ENCODE measurements around the gene ANKLE1.
"Not testable (repeated sequence)": the region's sequence is repeated elsewhere in the genome, so short reads cannot be mapped to it uniquely, and the experiment has no call there.

Gene ANKLE1

DNA sequence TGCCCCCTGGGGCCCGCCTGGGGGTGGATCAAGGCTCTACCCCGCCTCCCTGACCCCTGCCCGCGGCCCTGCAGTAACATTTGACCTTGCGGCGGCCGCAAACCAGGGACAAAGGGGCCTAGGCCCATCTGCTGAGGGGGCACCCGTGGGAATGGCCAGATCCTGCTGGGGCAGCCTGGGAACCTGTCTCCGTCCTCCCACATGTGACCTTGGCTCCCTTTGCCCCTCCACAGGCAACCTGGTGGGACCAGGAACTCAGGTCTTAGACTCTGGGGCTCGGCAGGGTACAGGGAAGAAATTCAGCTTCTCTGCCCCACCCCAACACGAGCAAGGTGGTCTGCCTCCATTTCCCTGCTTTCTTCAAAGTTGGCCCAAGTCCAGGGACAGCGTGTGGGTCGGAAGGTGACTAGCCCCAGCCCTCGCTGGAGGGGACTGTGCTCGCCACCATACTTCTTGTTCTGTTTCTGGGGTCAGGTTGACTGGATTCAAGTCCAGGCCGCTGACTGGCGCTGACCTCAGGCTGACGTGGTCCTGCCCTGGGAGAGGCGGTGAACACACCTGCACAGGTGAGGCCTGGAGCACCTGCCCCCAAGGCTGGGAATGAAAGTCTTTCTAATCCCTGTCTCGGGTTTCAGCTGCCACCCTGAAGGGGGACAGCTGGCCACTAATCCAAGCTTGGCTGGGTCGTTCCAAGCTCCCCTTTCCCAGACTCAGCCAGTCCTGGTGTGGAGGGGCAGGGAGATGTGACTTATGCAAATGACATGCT lies 33.5 kb upstream of the ANKLE1 start:
- DNase-seq (ENCODE audit: low read depth in 2 of 2, low spot score in 1 of 2), result no peak

- no peak for DNase-seq (ENCODE audit: low read depth in 2 of 2, low spot score in 1 of 2)
Observed at GRCh38 chr19:17249887-17250548, 31.7 kb upstream of the ANKLE1 start.

GRCh38 chr19:17254636-17255035 lies 27.1 kb upstream of the ANKLE1 start:
- DNase-seq (ENCODE audit: low read depth in 2 of 2, low spot score in 1 of 2), result no peak

GRCh38 chr19:17255150-17255621 lies 26.5 kb upstream of the ANKLE1 start:
- DNase-seq (ENCODE audit: low read depth in 2 of 2, low spot score in 1 of 2), result no peak

- DNase-seq (ENCODE audit: low read depth in 2 of 2, low spot score in 1 of 2), result no peak
Observed at GRCh38 chr19:17256130-17256529, 25.6 kb upstream of the ANKLE1 start.

DNA sequence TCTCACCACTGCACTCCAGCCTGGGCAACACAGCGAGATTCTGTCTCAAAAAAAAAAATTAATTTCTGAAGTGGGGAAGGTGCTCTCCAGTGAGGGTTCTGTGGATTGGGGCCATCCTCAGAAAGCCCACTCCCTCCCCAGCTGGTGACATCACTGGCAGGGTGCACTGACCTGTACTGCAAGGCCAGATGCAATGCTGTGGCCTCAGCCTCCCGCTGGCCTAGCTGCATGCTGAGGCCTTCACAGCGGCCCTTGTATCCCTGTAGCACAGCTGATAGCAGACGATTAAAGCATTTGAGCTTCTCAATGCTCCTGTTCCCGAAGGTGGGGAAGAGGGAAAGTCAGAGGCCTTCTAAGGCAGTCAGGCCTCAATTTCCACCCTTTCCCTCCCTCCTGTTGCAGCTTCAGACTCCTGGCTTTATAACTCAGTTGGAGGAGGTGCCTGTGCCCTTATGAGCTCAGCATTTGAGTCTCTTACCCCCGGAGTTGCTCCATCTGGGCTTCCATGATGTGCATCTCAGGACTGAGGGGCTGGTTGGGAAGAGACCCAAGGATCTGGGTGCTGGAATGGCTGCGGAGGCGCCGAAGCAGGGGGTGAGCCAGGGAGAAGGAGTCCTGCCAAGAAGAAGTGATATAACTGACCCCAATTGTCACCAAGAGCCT lies 22.5 kb upstream of the ANKLE1 start:
- no peak for DNase-seq (ENCODE audit: low read depth in 2 of 2, low spot score in 1 of 2)

DNA sequence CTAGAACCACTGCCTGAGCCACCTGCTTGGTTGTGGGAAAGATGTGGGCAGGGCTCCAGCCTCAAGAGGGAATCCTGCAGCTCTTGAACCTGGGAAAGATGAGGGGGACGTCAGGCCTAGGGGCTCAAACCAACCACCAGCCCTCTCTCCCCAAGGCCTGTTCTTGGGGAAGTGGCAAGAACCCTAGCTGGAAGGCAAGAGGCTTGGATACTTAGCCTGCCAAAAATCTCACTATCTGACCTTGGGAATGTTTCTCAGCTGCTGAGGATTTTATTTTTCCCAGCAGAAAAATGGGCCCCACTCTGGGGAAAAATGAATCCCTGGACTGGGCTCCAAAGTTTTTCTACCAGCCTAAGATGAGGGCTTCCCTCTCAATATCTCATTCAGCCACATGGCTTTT lies 21.8 kb upstream of the ANKLE1 start:
- DNase-seq (ENCODE audit: low read depth in 2 of 2, low spot score in 1 of 2), result no peak

DNA sequence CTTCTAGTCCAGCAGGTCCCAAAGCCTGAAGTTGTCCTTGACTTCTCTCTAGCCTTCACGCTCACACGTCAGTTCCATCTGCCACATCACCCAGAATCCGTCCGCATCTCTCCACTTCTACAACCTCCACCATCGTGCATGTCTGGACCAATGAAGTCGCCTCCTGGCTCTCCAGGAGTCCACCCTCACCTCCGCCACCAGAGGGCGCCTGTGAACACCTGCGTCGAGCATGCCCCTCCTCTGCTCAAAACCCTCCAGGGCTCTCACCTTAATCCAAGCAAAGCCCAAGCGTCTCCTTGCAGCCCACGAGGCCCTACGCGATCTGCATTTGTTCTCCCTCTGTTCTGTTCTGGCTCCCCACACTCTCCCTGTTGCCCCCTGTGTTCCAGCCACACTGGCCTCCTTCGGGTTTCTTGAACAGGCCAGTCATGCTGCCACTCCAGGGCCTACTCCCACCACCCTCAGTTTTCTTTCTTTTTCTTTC lies 20.8 kb upstream of the ANKLE1 start:
- peak; percentile 74 to 85 for DNase-seq (ENCODE audit: low read depth in 2 of 2, low spot score in 1 of 2)

- no peak for DNase-seq (ENCODE audit: low read depth in 2 of 2, low spot score in 1 of 2)
Observed at GRCh38 chr19:17262557-17262956, 19.1 kb upstream of the ANKLE1 start.

DNA sequence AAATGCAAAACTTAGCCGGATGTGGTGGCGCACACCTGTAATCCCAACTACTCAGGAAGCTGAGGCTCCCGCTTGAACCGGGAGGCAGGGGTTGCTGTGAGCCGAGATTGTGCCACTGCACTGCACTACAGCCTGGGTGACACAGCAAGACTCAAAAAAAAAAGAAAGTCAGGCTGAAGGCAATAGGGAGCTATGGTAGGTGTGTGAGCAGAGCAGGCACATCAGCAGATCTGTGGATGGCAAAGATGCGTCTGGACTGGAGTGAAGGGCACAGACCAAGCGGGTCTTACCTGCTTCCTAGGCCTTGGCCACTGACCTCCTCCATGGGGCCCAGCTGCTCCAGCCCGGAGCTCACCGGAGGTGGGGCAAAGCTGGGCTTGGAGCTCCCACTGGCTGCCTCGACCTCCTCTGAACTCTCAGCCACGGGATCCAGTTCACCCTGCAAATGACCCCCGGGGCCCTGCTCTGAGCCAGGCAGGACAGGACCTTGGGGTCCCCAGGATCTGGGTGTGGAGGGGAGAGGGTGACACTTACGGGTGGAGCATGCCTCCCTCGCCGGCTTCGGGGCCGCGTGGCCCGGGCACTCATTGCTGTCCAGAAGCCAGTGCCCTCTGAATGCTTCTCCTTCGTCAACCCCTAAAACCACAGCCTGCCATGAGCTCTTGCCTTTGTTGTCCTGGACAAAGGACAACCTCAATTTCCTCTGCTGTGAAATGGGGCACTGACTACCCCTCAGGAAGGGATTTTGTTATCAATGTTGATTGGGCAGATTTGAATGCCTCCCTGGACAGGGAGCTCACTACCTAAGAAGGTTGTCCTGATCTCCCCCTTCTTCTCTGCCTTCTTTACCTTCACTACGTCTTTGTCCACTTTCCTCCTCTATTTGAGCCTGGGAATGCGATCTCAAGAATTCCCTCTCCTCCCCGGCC lies 17.7 kb upstream of the ANKLE1 start:
- DNase-seq (ENCODE audit: low read depth in 2 of 2, low spot score in 1 of 2), result no peak

DNA sequence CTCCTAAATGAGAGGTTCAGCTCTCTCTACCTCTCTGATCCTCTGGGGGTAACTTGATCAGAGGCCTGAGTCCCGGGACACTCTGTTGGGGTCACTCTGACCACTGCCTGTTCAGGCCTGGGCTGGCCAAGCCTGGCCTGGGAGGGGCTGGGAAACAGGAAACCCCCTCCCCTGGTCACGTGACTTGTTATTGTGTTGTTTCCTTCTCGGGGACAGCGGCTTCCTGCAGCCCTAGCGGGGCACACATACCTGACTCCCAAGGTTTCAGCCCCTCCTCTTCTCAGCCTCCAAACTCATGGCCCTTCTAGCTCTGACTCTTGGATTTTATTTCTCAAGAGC lies 17.1 kb upstream of the ANKLE1 start, which contains the start of gene USHBP1:
TSS of gene USHBP1 (minus strand) at position 105 of the 339 bp plus-strand sequence. CDS start 446 bp downstream, outside the sequence.
- no peak for DNase-seq (ENCODE audit: low read depth in 2 of 2, low spot score in 1 of 2)

DNA sequence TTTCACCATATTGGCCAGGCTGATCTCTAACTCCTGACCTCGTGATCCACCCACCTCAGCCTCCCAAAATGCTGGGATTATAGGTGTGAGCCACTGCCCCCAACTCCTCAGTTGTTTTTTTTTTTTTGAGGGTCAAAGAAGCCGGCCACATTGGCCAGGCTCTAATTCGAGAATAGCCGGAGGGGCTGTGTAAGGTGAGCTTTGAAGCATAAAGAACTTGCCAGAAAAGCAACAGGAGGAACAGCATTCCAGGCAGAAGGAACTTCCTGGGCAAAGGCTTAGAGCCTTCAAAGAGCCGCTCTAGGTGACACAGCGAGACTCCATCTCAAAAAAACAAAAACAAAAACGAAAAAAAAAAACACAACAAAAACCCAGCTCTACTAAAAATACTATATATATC lies 15.7 kb upstream of the ANKLE1 start:
- DNase-seq (ENCODE audit: low read depth in 2 of 2, low spot score in 1 of 2), result no peak

DNA sequence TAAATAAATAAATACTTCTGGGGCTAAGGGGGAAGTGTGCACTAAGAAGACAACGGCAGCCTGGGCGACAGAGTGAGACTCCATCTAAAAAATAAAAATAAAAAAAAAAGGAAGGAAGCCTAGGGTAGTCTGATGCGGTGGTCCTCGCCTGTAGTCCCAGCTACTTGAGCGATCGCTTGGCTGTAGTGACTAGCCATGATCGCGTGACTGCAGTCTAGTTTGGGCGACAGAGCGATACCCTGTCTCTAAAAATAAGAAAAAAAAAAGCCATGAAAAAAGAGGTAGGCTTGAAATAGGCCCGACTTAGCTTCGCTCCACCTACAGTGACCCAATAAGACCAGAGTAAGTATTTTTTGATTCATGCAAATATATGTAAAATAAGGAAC lies 15.1 kb upstream of the ANKLE1 start:
- no peak for DNase-seq (ENCODE audit: low read depth in 2 of 2, low spot score in 1 of 2)

DNA sequence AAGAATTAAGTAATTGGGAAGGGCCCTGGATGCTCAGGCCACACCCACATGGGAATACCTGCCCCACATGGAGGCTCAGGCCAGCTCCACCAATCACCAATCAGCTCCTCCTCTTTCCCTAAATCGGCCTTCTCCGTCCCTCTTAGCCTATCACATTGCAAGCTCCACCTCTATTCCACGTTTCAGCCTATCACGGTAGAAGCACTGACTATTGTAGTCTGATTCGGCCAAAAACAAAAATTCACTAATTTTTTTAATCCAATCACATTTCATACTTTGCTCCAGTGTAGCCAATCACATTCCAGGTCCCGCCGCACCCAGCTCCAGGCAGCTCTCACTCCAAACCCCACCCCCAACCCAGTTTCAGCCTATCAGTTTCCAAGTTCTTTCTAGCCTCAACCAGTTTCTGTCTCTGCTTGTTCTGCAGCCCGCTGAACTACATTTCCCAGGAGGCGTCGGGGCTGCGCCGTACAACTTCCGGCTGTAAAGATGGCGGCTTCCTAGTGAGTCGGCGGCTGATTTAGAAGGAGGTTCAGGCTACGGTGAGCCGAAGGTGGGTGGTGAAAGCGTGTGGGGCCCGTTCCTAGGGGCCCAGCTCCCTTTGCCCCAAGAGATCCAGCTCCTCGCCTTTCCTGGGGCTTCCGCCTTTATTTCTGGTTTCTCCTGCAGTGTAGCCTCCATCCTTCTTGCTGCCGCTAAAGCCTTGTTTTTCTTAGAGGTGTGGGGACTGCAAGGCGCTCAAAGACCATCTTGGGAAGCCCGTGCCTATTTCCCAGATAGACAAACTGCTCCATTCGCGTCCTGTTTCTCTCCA lies 14.5 kb upstream of the ANKLE1 start, which contains the start of gene BABAM1:
TSS of gene BABAM1 (plus strand) at position 469 of the 814 bp plus-strand sequence. CDS start 1,364 bp downstream, outside the sequence.
- DNase-seq (ENCODE audit: low read depth in 2 of 2, low spot score in 1 of 2), result peak; percentile 77 to 89

- DNase-seq (ENCODE audit: low read depth in 2 of 2, low spot score in 1 of 2), result no peak
Observed at GRCh38 chr19:17268754-17269153, 12.9 kb upstream of the ANKLE1 start.

DNA sequence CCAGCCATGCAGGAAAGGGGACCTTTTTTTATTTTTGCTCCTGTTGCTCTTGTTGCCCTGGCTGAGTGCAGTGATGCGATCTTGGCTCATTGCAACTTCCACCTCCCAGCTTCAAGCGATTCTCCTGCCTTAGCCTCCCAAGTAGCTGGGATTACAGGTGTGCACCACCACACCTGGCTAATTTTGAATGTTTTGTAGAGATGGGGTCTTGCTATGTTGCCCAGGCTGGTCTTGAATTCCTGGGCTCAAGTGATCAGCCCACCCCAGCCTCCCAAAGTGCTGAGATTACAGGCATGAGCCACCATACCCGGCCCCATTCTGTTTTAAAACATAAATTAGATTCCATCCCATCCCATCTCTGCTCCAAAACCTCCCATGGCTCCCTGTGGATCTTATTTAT lies 6.8 kb upstream of the ANKLE1 start:
- not testable (repeated sequence) for DNase-seq (ENCODE audit: low read depth in 2 of 2, low spot score in 1 of 2)

GRCh38 chr19:17275441-17276175 lies 6.1 kb upstream of the ANKLE1 start:
- DNase-seq (ENCODE audit: low read depth in 2 of 2, low spot score in 1 of 2), result no peak

DNA sequence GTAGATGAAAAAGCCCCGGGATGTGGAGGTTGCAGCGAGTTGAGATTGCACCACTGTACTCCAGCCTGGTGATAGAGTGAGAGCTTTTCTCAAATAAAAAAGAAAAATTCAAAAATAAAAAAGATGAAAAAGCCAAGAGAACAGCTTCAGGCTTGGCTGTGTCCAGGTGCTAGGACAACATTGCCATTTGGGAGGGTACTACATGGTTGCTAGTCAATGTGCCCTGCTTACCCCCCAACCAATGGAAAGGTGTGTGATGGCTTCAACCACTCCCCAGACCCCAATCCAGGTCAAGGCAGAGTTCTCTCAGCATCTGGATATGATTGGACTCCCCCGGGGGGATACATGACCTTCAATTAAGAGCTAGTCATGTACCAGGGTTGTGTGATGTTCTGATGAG lies 2.3 kb upstream of the ANKLE1 start:
- DNase-seq (ENCODE audit: low read depth in 2 of 2, low spot score in 1 of 2), result no peak

GRCh38 chr19:17282488-17283125 lies 906 bp downstream of the ANKLE1 start:
- DNase-seq (ENCODE audit: low read depth in 2 of 2, low spot score in 1 of 2), result peak; percentile 58 to 60

Measured in stimulated activated CD8-positive, alpha-beta memory T cell treated with anti-CD3 and anti-CD28 coated beads, Interleukin-4, amount 100 ng/mL, for 4 hours (primary cell).